ENCODE results near the gene PTH1R.
A peak's percentile ranks its signal among the peaks of the same experiment; 100 is the strongest.

PTH1R gene

GRCh38 chr3:46912986-46913385 lies 35.5 kb downstream of the PTH1R start:
- FAIRE-seq (no peak), DNase-seq (ENCODE audit: insufficient read length, low spot score) (no peak)
- TF ChIP-seq SPI1 (IDR thresholded peaks at IDR 0.05; ENCODE audit: low read depth, low read length), result no peak
- no peak for TF ChIP-seq TAF1 (IDR thresholded peaks at IDR 0.05; ENCODE audit: low read depth, low read length)
- TF ChIP-seq POLR2A (IDR thresholded peaks at IDR 0.05; ENCODE audit: low read depth, low read length), result no peak
- no peak for TF ChIP-seq PAX5 (IDR thresholded peaks at IDR 0.05; ENCODE audit: insufficient read depth, low read length, severe bottlenecking)
- TF ChIP-seq POLR2AphosphoS5 (IDR thresholded peaks at IDR 0.05; ENCODE audit: low read depth, low read length), result no peak
- no peak for TF ChIP-seq POU2F2 (IDR thresholded peaks at IDR 0.05; ENCODE audit: low read depth, low read length)

DNA sequence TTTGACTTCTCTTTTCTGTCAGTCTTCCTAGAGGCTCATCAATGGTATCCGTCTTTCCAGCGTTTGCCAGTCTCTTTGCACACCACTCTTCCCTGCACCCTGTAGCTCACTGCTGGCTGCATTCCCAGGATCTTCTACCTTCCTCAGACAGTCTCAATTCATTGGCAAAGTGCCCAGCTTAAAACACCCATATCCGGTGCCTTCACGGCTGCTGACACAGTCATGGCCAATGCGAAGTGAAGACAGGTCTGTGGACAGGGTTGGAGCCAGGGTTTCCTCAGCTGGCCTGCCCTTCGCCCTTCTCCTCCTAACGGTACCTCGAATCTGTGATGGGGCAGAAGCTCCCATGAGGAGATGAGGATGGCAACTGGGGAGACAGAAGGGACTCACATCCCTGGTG lies 36.1 kb downstream of the PTH1R start:
- FAIRE-seq (no peak), DNase-seq (ENCODE audit: insufficient read length, low spot score) (no peak)
- TF ChIP-seq POLR2AphosphoS5 (IDR thresholded peaks at IDR 0.05; ENCODE audit: low read depth, low read length) (0 out of 2 replicates have a peak, but pooled peaks have one; percentile 19), TAF1 (IDR thresholded peaks at IDR 0.05; ENCODE audit: low read depth, low read length) (no peak)

GRCh38 chr3:46914849-46915248 lies 37.3 kb downstream of the PTH1R start:
- no peak for FAIRE-seq
- TF ChIP-seq TAF1 (IDR thresholded peaks at IDR 0.05; ENCODE audit: low read depth, low read length) (no peak), POU2F2 (IDR thresholded peaks at IDR 0.05; ENCODE audit: low read depth, low read length) (no peak), POLR2A (IDR thresholded peaks at IDR 0.05; ENCODE audit: low read depth, low read length) (no peak), SPI1 (IDR thresholded peaks at IDR 0.05; ENCODE audit: low read depth, low read length) (no peak), POLR2AphosphoS5 (IDR thresholded peaks at IDR 0.05; ENCODE audit: low read depth, low read length) (no peak), PAX5 (IDR thresholded peaks at IDR 0.05; ENCODE audit: insufficient read depth, low read length, severe bottlenecking) (no peak)

GRCh38 chr3:46915297-46915822 lies 37.8 kb downstream of the PTH1R start:
- peak; percentile 60 for FAIRE-seq

More at GRCh38 chr3:46914849-46915248, 37.3 kb downstream of the PTH1R start:
- no peak for DNase-seq (ENCODE audit: insufficient read length, low spot score)

GRCh38 chr3:46916278-46916677 lies 38.8 kb downstream of the PTH1R start:
- FAIRE-seq (no peak), DNase-seq (ENCODE audit: insufficient read length, low spot score) (no peak)
- no peak for TF ChIP-seq TAF1 (IDR thresholded peaks at IDR 0.05; ENCODE audit: low read depth, low read length)
- no peak for TF ChIP-seq POLR2A (IDR thresholded peaks at IDR 0.05; ENCODE audit: low read depth, low read length)
- TF ChIP-seq SPI1 (IDR thresholded peaks at IDR 0.05; ENCODE audit: low read depth, low read length), result no peak
- no peak for TF ChIP-seq POLR2AphosphoS5 (IDR thresholded peaks at IDR 0.05; ENCODE audit: low read depth, low read length)

More at GRCh38 chr3:46915297-46915822, 37.8 kb downstream of the PTH1R start:
- TF ChIP-seq TAF1 (IDR thresholded peaks at IDR 0.05; ENCODE audit: low read depth, low read length) (no peak), POLR2A (IDR thresholded peaks at IDR 0.05; ENCODE audit: low read depth, low read length) (peak; percentile 47)
- no peak for DNase-seq (ENCODE audit: insufficient read length, low spot score)

DNA sequence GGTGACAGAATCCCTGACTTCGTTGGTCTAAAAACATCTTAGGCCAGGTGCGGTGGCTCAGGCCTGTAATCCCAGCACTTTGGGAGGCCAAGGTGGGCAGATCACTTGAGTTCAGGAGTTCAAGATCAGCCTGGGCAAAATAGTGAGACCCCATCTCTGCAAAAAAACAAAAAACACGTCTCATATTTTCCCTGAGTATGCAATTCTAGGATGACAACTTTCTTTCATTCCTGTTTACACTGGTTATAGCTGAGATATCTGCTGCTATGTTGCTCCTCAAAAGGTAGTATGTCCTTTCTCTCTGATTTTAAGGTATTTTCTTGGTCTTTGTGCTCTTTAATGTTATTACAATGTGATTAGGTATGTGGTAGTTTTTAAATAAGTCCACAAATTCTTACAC lies 39.3 kb downstream of the PTH1R start:
- FAIRE-seq (no peak), DNase-seq (ENCODE audit: insufficient read length, low spot score) (no peak)
- TF ChIP-seq POLR2A (IDR thresholded peaks at IDR 0.05; ENCODE audit: low read depth, low read length) (no peak), PAX5 (IDR thresholded peaks at IDR 0.05; ENCODE audit: insufficient read depth, low read length, severe bottlenecking) (no peak), POLR2AphosphoS5 (IDR thresholded peaks at IDR 0.05; ENCODE audit: low read depth, low read length) (no peak), SPI1 (IDR thresholded peaks at IDR 0.05; ENCODE audit: low read depth, low read length) (no peak), TAF1 (IDR thresholded peaks at IDR 0.05; ENCODE audit: low read depth, low read length) (no peak), POU2F2 (IDR thresholded peaks at IDR 0.05; ENCODE audit: low read depth, low read length) (no peak)

- no peak for FAIRE-seq
- TF ChIP-seq POLR2AphosphoS5 (IDR thresholded peaks at IDR 0.05; ENCODE audit: low read depth, low read length), result no peak; the same call in 1 of the 2 replicates
- peak; percentile 32; the same call in 1 of the 2 replicates for TF ChIP-seq POLR2A (IDR thresholded peaks at IDR 0.05; ENCODE audit: low read depth, low read length)
- DNase-seq (ENCODE audit: insufficient read length, low spot score), result no peak
These were observed 39.7 kb downstream of the PTH1R start for GRCh38 chr3:46917257-46917656.

GRCh38 chr3:46918202-46918601 lies 40.7 kb downstream of the PTH1R start:
- DNase-seq (ENCODE audit: insufficient read length, low spot score) (no peak), FAIRE-seq (no peak)
- no peak for TF ChIP-seq PAX5 (IDR thresholded peaks at IDR 0.05; ENCODE audit: insufficient read depth, low read length, severe bottlenecking)
- TF ChIP-seq POLR2A (IDR thresholded peaks at IDR 0.05; ENCODE audit: low read depth, low read length), result no peak
- no peak for TF ChIP-seq POU2F2 (IDR thresholded peaks at IDR 0.05; ENCODE audit: low read depth, low read length)
- TF ChIP-seq SPI1 (IDR thresholded peaks at IDR 0.05; ENCODE audit: low read depth, low read length), result no peak
- no peak for TF ChIP-seq POLR2AphosphoS5 (IDR thresholded peaks at IDR 0.05; ENCODE audit: low read depth, low read length)
- no peak for TF ChIP-seq TAF1 (IDR thresholded peaks at IDR 0.05; ENCODE audit: low read depth, low read length)

GRCh38 chr3:46918634-46919033 lies 41.1 kb downstream of the PTH1R start:
- FAIRE-seq (no peak), DNase-seq (ENCODE audit: insufficient read length, low spot score) (no peak)
- TF ChIP-seq POLR2A (IDR thresholded peaks at IDR 0.05; ENCODE audit: low read depth, low read length) (no peak), SPI1 (IDR thresholded peaks at IDR 0.05; ENCODE audit: low read depth, low read length) (no peak), POLR2AphosphoS5 (IDR thresholded peaks at IDR 0.05; ENCODE audit: low read depth, low read length) (peak; percentile 50; the same call in 1 of the 2 replicates), POU2F2 (IDR thresholded peaks at IDR 0.05; ENCODE audit: low read depth, low read length) (no peak), TAF1 (IDR thresholded peaks at IDR 0.05; ENCODE audit: low read depth, low read length) (no peak), PAX5 (IDR thresholded peaks at IDR 0.05; ENCODE audit: insufficient read depth, low read length, severe bottlenecking) (no peak)

- TF ChIP-seq POU2F2 (IDR thresholded peaks at IDR 0.05; ENCODE audit: low read depth, low read length) (no peak), POLR2A (IDR thresholded peaks at IDR 0.05; ENCODE audit: low read depth, low read length) (no peak), PAX5 (IDR thresholded peaks at IDR 0.05; ENCODE audit: insufficient read depth, low read length, severe bottlenecking) (no peak), POLR2AphosphoS5 (IDR thresholded peaks at IDR 0.05; ENCODE audit: low read depth, low read length) (no peak), TAF1 (IDR thresholded peaks at IDR 0.05; ENCODE audit: low read depth, low read length) (no peak), SPI1 (IDR thresholded peaks at IDR 0.05; ENCODE audit: low read depth, low read length) (no peak)
- DNase-seq (ENCODE audit: insufficient read length, low spot score) (no peak), FAIRE-seq (no peak)
These were observed 43.5 kb downstream of the PTH1R start for GRCh38 chr3:46921041-46921440.
